Caco-2 (cell line): Measurements from ENCODE around the gene IGFL4. TPM values are rescaled to one million over a fixed set of nuclear protein-coding genes. Genes with fewer than 3 reads are reported as not detected.
A peak's percentile ranks its signal among the peaks of the same experiment; 100 is the strongest.

Experiments used
- BruUV-seq: library from RNA; stranded (reverse); fragments of 400-500 nt; replicated peaks from 2 replicates; lab custom pipeline; 2021; lab: Mats Ljungman, UMichigan
- CTCF ChIA-PET: fragments of 300-600 bp; sonication (Branson Sonifier 250); formaldehyde crosslinking; loops from one replicate; lab custom pipeline; 2022; ENCODE audit warnings: antibody characterized with exemption; lab: Charles Lee
- POLR2A ChIA-PET: fragments of 300-600 bp; sonication (Branson Sonifier 250); formaldehyde crosslinking; loops from one replicate; lab custom pipeline; 2022; ENCODE audit warnings: antibody characterized with exemption; lab: Charles Lee
- DNase-seq, 2 experiments: peaks; one replicate each; pipeline versions ENCODE4 v3.0.0 to v3.0.0-alpha.2; 2020 to 2022
- H3K27me3 ChIP-seq: replicated peaks from 2 replicates; pipeline ENCODE4 v1.6.0; 2011; ENCODE audit warnings: low read length; ENCODE audit not compliant: control insufficient read depth, insufficient read depth
- H3K36me3 ChIP-seq: 2 replicates; pipeline ENCODE4 v1.5.1; 2011; ENCODE audit warnings: low read length; ENCODE audit not compliant: control insufficient read depth, insufficient read depth
- H3K4me1 ChIP-seq: fragments of 250-450 bp; sonication (Bioruptor Pico); 2 replicates; pipeline ENCODE4 v1.5.1; 2020; ENCODE audit warnings: mild to moderate bottlenecking
- H3K4me3 ChIP-seq: 2 replicates; pipeline ENCODE4 v1.5.1; 2011; ENCODE audit warnings: low read depth, mild to moderate bottlenecking, control low read depth, low read length
- H3K9me3 ChIP-seq: fragments of 250-450 bp; sonication (Bioruptor Pico); 2 replicates; pipeline ENCODE4 v1.5.1; 2020; ENCODE audit warnings: mild to moderate bottlenecking, moderate library complexity
- H3K27ac Mint-ChIP-seq: one replicate; pipeline ENCODE4 v1.8.0; 2022; ENCODE audit warnings: mixed read lengths; ENCODE audit not compliant: unreplicated experiment
- H3K27me3 Mint-ChIP-seq: one replicate; pipeline ENCODE4 v1.8.0; 2022; ENCODE audit warnings: mixed read lengths; ENCODE audit not compliant: insufficient read depth, unreplicated experiment
- H3K36me3 Mint-ChIP-seq: one replicate; pipeline ENCODE4 v1.8.0; 2022; ENCODE audit warnings: mild to moderate bottlenecking, mixed read lengths; ENCODE audit not compliant: insufficient read depth, unreplicated experiment
- H3K4me1 Mint-ChIP-seq: one replicate; pipeline ENCODE4 v1.8.0; 2022; ENCODE audit warnings: low read depth, mixed read lengths; ENCODE audit not compliant: unreplicated experiment
- H3K4me3 Mint-ChIP-seq: one replicate; pipeline ENCODE4 v1.8.0; 2022; ENCODE audit warnings: mild to moderate bottlenecking, moderate library complexity, mixed read lengths; ENCODE audit not compliant: unreplicated experiment
- H3K9me3 Mint-ChIP-seq: one replicate; pipeline ENCODE4 v1.8.0; 2022; ENCODE audit warnings: mixed read lengths; ENCODE audit not compliant: unreplicated experiment
- intact Hi-C: fragments of 100-400 bp; cut with micrococcal nuclease; formaldehyde crosslinking; loops from one replicate; pipeline ENCODE4 v1.10.0; 2022; ENCODE audit not compliant: unreplicated experiment
- total RNA-seq: library from RNA; stranded (reverse); gene quantifications from 2 replicates; pipeline ENCODE4 v1.2.3, GENCODE V29; 2022
- TF ChIP-seq, protein P1 (sequence below), 2 experiments: fragments of 200-600 bp in 1 of 2; IDR thresholded peaks; 1 replicate in 1 of 2; 2 replicates in 1 of 2; pipeline versions ENCODE4 v1.5.1 to v1.8.0; 2011 to 2022; ENCODE audit warnings: antibody characterized with exemption in 1 of 2, control low read depth in 1 of 2, inconsistent platforms in 1 of 2, low read depth in 1 of 2, low read length in 1 of 2, mild to moderate bottlenecking in 1 of 2, moderate library complexity in 1 of 2; ENCODE audit not compliant: insufficient read depth in 1 of 2, severe bottlenecking in 1 of 2, unreplicated experiment in 1 of 2

IGFL4 gene
- total RNA-seq, 1 experiment from 2014 or later, result 4.4 TPM

DNA sequence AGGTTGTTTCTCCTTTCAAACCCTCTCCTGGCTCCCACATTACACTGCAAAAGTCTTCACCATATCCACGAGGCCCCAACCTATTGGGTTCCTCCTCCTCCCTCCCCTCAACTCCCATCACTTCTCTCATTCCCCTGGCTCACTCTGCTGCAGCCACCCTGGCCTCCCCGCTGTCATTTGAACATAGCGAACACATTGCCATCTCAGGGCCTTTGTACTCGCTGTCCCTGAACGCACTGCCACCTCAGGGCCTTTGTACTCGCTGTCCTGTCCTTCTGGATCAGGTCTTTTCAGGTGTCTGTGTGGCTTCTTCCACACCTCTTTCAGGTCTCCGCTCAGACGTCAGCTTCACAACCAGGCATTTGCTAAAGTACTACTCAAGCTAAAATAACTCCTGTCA, 43.9 kb downstream of the IGFL4 start:
- Mint-ChIP-seq H3K27me3 (no peaks in the 10 kb centered on the region), H3K4me1 (peaks cover 5% of the 10 kb centered on the region), H3K4me3 (no peak overlapping the region), H3K27ac (no peak overlapping the region), H3K36me3 (no peaks in the 10 kb centered on the region), H3K9me3 (no peaks in the 10 kb centered on the region)
- ChIA-PET POLR2A (no interaction called here), CTCF (no interaction called here)
- intact Hi-C loops, result loop anchor here (5.0 kb wide), 1 partner anchor 70 kb away; no protein-coding TSS in a partner anchor
- Histone ChIP-seq H3K36me3 (no peaks in the 10 kb centered on the region), H3K4me1 (no peaks in the 10 kb centered on the region), H3K9me3 (no peaks in the 10 kb centered on the region), H3K4me3 (no peak overlapping the region), H3K27me3 (no peaks in the 10 kb centered on the region)
- TF ChIP-seq, protein P1, sequence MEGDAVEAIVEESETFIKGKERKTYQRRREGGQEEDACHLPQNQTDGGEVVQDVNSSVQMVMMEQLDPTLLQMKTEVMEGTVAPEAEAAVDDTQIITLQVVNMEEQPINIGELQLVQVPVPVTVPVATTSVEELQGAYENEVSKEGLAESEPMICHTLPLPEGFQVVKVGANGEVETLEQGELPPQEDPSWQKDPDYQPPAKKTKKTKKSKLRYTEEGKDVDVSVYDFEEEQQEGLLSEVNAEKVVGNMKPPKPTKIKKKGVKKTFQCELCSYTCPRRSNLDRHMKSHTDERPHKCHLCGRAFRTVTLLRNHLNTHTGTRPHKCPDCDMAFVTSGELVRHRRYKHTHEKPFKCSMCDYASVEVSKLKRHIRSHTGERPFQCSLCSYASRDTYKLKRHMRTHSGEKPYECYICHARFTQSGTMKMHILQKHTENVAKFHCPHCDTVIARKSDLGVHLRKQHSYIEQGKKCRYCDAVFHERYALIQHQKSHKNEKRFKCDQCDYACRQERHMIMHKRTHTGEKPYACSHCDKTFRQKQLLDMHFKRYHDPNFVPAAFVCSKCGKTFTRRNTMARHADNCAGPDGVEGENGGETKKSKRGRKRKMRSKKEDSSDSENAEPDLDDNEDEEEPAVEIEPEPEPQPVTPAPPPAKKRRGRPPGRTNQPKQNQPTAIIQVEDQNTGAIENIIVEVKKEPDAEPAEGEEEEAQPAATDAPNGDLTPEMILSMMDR (IDR thresholded peaks at IDR 0.05; ENCODE audit: insufficient read depth in 1 of 2, low read depth in 1 of 2, low read length in 1 of 2, severe bottlenecking in 1 of 2, unreplicated experiment in 1 of 2), result no peak
- BruUV-seq, result no TSS peak
- DNase-seq, result no peak

DNA sequence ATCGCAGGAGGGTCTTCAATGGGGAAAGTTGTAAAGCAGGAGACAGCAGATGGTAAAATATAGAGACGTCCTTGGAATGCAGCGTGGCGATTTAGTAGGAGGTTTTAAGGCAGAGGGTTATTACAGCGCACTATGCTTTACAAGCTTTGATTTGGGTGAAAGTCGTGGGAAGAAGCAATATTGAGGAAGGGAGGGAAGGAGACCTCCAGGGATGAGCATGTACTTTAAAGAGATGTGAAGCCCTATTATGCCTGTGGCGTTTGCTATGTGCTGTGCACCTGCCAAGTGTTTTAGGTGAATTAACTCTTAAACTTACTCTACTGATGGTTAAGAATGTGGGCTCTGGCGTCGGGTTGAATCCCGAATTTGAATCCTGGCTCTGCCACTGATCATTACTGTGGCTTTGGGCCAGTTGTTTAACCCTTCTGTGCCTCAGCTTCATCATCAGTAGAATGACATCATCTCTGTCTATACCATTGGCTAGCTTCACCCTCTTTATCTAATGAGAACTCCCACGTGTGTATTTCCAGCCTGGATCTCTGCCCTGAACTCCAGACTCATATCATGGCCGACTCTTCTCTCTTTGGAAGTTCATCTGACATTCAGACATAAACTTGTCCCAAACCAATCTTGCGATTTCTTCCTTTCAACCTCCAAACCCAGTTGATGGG, 45.0 kb downstream of the IGFL4 start:
- no peak overlapping the region for H3K27ac Mint-ChIP-seq
- CTCF ChIA-PET, result interaction anchor here (0.5 to 1.6 kb wide), 17 partner anchors 14 to 618 kb away, joined by 3 to 6 read pairs (median 4); partner anchors contain the start of genes EML2, NOVA2 and SYMPK
- no peaks in the 10 kb centered on the region for H3K9me3 ChIP-seq
- H3K27me3 ChIP-seq, result no peaks in the 10 kb centered on the region
- POLR2A ChIA-PET, result interaction anchor here (0.6 to 1.0 kb wide), 5 partner anchors 12 to 214 kb away, joined by 3 to 10 read pairs (median 3); partner anchors contain the start of genes DMPK and MYPOP
- H3K4me1 ChIP-seq, result no peaks in the 10 kb centered on the region
- H3K4me3 Mint-ChIP-seq, result no peak overlapping the region
- TF ChIP-seq, protein P1 (IDR thresholded peaks at IDR 0.05; ENCODE audit: insufficient read depth in 1 of 2, low read depth in 1 of 2, low read length in 1 of 2, severe bottlenecking in 1 of 2, unreplicated experiment in 1 of 2), result no peak
- H3K36me3 ChIP-seq, result no peaks in the 10 kb centered on the region
- peak overlapping the region; percentile 49 for H3K4me3 ChIP-seq
- H3K4me1 Mint-ChIP-seq, result peaks cover 5% of the 10 kb centered on the region
- intact Hi-C loops, result loop anchor here (1.0 to 5.0 kb wide), 2 partner anchors 69 to 133 kb away; partner anchors contain the start of gene SYMPK
- TSS peak; percentile 78 for BruUV-seq
- H3K36me3 Mint-ChIP-seq, result no peaks in the 10 kb centered on the region
- no peak for DNase-seq
- no peaks in the 10 kb centered on the region for H3K27me3 Mint-ChIP-seq
- H3K9me3 Mint-ChIP-seq, result no peaks in the 10 kb centered on the region

DNA sequence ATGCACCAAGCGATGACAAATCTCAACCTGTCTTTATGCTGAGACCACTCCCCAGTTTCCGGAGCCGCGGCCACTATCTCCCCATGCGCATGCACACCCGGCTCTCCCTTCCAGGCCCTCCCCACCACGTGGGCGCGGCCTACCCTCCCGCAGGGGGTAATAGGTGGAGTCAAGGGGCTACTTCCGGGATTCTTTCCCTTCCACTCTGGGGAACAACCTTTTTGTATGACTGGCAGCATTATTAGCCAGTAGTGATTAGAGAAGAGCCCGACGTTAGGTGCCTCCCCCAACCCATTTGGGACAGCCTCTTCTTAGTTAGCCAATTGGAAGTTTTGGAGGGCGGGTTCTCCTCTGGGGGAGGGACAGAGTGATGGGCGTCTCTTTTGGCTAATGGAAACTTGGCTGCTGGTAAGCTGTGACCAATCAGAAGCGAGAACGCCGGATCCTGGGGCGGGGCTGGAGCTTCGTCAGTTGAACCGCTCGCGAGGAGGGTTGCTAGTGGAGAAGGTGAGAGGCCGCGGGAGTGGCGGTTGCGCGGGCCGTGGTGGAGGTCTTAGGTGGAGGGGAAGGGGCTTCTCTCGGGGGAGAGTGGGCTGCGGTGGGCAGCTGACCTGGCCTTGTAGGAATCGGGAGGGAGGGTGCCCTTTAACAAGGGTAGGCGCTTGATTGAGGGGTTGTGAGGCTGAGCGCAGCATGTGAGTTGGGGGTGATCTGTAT, 45.6 kb downstream of the IGFL4 start, which contains the start of gene CCDC61:
Gene CCDC61 (plus strand): TSS at position 470 of the 717 bp plus-strand sequence. CDS start 7,552 bp downstream, outside the sequence.
- TF ChIP-seq, protein P1 (IDR thresholded peaks at IDR 0.05; ENCODE audit: insufficient read depth in 1 of 2, low read depth in 1 of 2, low read length in 1 of 2, severe bottlenecking in 1 of 2, unreplicated experiment in 1 of 2), result no peak
- Histone ChIP-seq H3K4me3 (peak within 1 kb of the TSS; percentile 49), H3K36me3 (no peaks in the 10 kb centered on the region), H3K4me1 (no peaks in the 10 kb centered on the region), H3K27me3 (no peaks in the 10 kb centered on the region), H3K9me3 (no peaks in the 10 kb centered on the region)
- Mint-ChIP-seq H3K4me3 (no peak within 1 kb of the TSS), H3K36me3 (no peaks in the 10 kb centered on the region), H3K27ac (no peak within 1 kb of the TSS), H3K9me3 (no peaks in the 10 kb centered on the region), H3K27me3 (peaks cover 4% of the 10 kb centered on the region), H3K4me1 (peaks cover 5% of the 10 kb centered on the region)
- intact Hi-C loops, result loop anchor here (1.0 to 5.0 kb wide), 2 partner anchors 68 to 132 kb away; partner anchors contain the start of gene SYMPK
- ChIA-PET CTCF (interaction anchor here (0.5 to 1.6 kb wide), 17 partner anchors 14 to 619 kb away, joined by 3 to 6 read pairs (median 4); partner anchors contain the start of genes EML2, NOVA2 and SYMPK), POLR2A (interaction anchor here (0.5 to 1.0 kb wide), 12 partner anchors 11 to 410 kb away, joined by 3 to 10 read pairs (median 3); partner anchors contain the start of genes DMPK and MYPOP)
- no TSS peak for BruUV-seq
- peak; percentile 98 to 99 for DNase-seq
